NCI-H187 treated with DMSO at 0.1 percent for 48 hours (cell line): Measurements from ENCODE around the gene P4HA2.

ENCODE experiments used
- DNase-seq: peaks from one replicate; lab custom pipeline; 2025; lab: John Stamatoyannopoulos, UW

Gene P4HA2

GRCh38 chr5:132250547-132250946 lies 22.9 kb upstream of the P4HA2 start:
- DNase-seq, result no peak

DNA sequence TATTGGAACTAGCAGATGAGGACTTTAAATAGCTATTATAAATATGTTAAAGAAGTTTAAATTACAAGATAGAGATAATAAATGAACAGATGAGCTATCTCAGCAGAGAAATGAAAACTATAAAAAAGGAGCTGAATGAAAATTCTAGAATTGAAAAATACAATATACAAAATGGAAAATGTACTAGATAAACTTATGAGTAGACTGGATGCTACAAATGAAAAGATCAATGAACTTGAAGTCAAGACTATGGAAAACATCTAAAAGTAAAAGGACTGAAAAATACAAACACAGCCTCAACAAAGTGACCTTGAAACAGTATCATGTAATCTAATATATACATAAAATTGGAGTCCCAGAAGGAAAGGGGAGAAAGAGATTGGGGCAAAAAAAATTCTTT lies 19.2 kb upstream of the P4HA2 start:
- no peak for DNase-seq

DNA sequence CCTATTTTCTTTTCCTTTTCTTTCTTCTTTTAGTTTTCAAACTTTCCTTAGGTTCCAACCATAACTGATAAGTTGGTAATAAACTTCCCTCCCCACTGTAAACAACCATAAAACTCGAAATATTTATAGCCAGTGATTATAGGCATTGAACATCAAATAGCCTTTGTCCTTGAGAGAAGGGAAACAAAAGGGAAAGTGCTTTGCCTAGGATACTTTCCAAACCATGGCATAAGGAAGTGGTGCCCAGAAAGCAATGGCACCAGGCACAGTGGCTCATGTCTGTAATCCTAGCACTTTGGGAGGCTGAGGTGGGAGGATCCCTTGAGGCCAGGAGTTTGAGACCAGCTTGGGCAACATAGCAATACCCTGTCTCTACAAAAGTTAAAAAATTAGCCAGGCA lies 17.9 kb upstream of the P4HA2 start:
- DNase-seq, result no peak

DNA sequence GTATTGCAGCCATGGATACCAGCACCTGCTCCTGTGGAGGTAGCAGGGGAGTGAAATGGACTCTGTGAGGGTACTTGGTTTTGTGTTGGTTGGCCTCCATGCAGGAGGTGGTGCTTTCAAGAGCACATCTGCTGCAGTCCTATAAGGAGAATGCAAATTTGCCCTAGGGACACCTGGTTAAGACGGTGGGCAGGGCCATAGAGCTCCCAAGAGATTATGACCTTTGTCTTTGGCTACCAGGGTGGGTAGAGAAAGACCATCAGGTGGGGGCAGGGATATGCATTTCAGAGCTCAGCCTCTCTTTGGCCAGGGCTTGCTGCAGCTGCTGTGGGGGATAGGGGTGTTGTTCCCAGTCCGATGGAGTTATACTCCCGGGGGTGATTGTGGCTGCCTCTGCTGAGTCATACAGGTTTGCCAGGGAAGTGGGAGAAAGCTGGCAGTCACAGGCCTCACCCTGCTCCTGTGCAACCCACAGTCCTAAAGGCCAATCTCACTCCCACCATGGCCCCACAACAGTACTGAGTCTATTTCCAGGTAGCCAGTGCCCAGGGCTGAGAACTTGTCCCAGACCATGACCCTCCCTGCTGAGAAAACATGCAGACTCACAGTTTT lies 15.8 kb upstream of the P4HA2 start:
- DNase-seq, result no peak

GRCh38 chr5:132239776-132240175 lies 12.1 kb upstream of the P4HA2 start:
- no peak for DNase-seq

GRCh38 chr5:132238901-132239500 lies 11.3 kb upstream of the P4HA2 start:
- DNase-seq, result no peak

DNA sequence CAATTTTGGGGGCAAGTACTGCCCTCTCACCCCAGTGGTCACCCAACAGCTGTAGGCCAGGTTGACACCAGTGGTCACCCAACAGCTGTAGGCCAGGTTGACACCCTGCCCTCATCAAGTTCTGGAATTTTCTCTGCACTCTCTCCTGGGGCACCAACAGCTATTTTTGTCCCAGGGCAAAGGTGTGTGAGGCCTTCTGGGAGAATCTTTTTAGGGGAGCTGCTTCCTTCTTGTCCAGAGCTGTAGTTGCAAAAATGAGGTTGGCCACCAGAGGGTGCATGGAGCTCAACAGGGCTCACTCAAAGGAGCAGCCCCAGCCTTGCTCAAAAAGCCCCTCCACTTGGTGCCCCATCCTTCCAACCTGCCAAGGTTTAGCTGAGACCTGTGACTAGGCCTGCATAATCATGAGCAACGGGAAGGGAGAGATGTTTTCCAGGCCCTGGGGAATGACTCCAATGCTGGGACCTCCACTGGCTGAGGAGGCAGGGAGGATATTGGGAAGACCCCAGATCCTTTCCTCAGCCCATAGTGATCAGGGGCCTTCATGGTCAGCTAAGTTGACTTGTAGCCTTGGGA lies 10.6 kb upstream of the P4HA2 start:
- DNase-seq, result no peak

DNA sequence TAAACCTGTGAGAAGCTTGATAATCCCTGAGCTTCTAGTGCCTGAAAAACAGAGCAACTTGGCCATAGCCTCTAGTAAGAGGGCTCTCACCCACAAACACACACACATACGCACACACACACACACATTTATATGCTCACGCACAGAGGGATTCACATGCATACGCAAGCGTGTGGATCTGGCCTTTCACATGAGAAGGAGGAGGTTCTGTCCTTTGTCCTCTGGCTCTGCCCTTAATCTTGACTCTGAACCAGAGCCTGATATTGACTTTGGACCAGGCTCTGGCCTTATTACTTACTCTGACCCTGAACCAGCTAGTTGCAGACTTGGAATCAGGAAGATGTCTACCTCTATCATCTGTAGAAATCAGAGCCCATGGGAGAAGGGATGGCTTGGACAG lies 10.0 kb upstream of the P4HA2 start:
- no peak for DNase-seq

DNA sequence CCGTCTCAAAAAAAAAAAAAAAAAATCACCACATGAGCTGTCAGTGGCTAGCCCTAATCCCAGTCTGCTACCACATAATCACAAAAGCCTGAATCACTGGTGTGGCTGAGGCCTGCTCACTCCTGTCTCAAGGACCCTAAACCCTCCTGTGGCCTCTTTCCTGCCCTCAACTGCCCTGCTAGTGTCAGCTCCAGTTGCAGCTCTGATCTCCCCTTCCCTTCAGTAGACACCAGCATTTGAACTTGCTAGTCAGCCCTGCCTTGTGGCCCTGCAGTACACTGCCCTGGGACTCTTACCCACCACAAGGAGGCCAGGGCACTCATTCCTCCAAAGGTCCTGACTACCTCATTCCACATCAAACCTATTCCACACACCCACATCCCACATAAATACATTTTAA lies 9.5 kb upstream of the P4HA2 start:
- no peak for DNase-seq

DNA sequence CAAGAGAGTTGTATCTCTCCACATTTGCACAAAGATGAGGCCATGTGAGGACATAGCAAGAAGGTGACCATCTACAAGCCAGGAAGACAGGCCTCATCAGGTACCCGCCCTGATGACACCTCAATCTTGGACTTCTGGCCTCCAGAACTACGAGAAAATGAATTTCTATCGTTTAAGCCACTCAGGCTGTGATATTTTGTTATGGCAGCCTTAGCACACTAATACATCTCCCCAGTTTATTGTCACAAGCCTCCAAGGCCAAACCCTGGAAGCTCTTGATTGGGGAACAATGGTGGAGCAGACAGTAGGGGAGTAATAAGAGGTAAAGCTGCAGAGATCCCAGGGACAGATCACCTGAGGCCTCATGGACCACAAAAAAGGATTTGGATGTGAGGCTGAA lies 7.7 kb upstream of the P4HA2 start:
- no peak for DNase-seq

- DNase-seq, result no peak
These were observed 7.0 kb upstream of the P4HA2 start for GRCh38 chr5:132234684-132235062.

- no peak for DNase-seq
These were observed 6.4 kb upstream of the P4HA2 start for GRCh38 chr5:132233811-132234683.

DNA sequence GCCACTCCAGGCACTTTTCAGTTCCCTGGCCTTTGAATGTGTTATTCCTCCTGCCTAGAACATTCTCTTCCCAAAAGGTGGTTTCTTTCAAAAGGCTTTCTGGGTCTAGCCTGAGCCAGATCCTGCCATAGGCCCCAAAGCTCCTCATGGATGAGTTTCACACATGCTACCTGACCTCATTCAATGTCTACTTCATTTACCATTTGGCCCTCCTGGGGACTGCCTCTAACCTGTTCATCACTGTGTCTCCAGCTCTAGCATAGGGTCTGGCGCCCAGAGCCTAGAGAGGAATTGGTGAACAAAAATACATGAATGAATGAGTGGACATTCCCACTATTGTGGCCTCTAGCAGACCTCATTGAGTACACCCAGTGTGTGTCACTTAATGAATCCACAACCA lies 5.4 kb upstream of the P4HA2 start:
- DNase-seq, result no peak

DNA sequence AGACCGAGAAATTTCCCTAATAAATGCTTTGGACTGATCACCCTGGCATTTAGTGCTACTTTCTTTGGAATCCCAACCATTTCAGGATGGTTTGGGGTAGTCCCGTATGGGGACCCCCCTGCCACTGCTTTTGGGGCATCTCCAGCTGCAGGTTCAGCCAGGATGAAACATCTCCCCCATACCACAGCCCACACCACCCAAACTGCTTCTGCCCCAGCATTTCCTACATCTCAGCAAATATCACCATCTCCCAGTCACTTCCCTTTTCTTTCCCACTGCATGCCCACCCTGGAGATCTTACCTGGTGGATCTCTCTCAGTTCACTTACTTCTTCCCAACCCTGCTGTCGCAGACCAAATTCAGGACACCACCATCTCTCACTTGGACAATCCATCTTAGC lies 4.8 kb upstream of the P4HA2 start:
- no peak for DNase-seq

DNA sequence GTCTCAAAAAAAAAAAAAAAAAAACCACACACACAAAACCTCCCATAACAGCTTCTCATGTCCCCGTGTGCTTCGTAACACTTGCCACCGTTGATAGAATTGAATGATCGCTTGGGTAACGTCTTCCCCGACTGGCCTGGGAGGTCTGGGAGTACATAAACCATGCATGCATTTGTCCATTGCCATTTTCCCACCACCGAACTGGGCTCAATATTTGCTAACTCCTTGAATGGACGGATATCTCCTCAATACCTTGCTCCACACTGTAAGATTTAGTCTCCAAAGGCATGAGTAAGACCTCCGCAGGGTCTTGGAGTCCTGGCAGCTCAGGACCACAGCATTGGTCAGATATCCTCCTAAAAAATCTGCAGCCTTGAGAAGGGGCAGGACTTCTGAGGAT lies 3.2 kb upstream of the P4HA2 start:
- DNase-seq, result no peak

DNA sequence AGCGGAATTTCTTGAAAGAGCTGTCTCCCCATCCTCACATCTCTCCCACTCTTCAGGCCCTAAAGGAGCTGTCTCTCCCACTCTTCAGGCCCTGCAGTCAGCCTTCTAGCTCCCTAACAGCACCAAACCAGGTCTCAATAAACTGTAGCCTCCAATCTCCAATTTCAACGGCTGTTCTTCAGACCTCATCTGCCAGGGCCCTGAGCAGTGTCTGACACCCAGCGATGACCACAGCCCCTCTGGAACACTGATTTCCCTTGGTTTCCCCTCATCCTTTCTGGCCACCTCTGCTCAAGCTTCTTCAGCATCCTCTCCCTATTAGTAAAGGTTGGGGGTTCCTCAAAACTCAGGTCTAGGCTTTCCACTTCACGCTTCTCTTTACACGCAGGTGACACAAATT lies 1.6 kb upstream of the P4HA2 start:
- no peak for DNase-seq

GRCh38 chr5:132228241-132229035 lies 785 bp upstream of the P4HA2 start:
- no peak for DNase-seq

DNA sequence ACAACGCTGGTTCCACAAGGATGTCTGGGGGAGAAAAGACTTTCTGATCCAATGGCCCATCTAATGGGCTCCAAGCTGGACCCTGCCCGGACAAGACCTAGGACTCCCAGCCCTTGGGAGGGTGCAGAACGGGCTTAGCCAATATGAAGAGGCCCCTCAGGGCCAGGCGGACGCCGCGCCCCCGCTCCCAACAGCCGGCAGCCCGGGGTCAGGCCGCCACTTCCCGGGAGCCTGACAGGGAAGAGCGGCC lies 493 bp downstream of the P4HA2 start:
- no peak for DNase-seq

- DNase-seq, result no peak
These were observed 978 bp downstream of the P4HA2 start for GRCh38 chr5:132226516-132227234.

DNA sequence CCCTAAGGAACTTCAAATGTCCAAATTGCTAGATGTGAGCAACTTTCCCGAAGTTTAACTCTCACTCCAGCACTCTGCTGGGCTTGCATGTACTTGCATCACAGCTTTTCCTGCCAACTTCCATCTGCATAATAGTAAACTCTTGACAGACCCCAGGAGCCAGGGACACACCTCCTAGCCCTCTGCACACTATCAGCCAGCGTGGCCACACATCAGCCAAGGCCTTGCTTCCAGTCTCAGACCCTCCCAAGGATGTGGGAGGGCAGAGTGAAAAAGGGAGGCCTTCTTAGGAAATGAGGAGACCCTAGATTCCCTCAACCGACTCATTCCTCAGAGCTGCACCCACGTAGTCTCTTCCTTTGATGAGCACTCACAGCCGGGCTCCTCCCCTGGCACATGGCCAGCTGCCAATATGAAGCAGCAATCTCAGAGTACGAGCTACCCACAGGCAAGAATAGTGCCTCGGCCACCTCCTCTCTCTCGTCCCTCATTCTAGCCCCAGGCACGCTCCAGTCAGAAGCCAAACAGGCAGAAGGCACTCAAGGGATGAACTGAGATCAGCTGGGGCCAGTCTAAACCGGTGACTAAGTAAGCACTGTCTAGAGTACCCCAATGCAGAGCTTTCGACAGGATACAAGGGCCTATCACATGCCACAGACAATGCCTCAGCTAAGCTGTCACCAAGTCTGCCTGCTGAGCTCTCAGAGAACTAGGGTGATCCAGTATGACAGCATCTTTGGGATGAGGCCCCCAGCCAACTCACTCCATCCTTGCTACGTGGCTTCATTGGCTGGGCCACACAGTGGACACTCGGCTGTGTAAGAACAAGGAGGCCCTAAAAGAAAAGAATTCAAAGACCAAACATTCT lies 2.3 kb downstream of the P4HA2 start:
- peak; percentile 19 for DNase-seq

- DNase-seq, result no peak
These were observed 2.9 kb downstream of the P4HA2 start for GRCh38 chr5:132224716-132225115.
